Measurements from ENCODE around the gene NAV3.

Gene NAV3

DNA sequence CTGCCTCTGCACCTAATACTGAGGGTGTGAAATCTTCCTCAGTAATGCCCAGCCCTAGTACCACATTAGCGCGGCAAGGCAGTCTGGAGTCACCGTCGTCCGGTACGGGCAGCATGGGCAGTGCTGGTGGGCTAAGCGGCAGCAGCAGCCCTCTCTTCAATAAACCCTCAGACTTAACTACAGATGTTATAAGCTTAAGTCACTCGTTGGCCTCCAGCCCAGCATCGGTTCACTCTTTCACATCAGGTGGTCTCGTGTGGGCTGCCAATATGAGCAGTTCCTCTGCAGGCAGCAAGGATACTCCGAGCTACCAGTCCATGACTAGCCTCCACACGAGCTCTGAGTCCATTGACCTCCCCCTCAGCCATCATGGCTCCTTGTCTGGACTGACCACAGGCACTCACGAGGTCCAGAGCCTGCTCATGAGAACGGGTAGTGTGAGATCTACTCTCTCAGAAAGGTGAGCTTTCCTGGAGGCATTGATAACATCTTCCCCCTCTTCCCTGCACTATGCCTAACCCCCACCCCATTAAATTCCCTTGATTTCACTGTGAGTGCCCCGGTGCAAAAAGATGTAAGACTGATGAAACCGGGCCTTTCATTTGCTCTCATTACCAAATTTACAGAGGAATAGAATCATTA, 291.4 kb downstream of the NAV3 start:
- no peak for DNase-seq

DNA sequence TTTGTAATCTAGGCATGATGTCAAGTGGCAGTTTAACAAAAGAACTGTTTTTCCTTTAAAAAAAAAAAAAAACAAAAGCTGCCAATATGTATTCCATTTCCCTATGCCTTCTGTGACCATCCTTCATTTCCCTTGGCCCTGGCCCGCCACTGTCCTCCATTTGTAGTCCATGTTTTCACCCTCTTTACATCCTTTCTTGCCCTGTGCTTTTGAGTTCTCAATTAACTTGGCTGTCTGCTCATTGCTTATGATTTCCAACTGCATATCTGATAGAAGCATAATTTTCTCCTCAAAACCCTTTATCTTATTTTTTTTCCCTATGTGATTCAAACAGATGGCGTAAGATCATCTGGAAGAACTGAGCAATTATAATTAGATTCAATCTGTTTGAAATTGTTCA, 297.5 kb downstream of the NAV3 start:
- DNase-seq = no peak

DNA sequence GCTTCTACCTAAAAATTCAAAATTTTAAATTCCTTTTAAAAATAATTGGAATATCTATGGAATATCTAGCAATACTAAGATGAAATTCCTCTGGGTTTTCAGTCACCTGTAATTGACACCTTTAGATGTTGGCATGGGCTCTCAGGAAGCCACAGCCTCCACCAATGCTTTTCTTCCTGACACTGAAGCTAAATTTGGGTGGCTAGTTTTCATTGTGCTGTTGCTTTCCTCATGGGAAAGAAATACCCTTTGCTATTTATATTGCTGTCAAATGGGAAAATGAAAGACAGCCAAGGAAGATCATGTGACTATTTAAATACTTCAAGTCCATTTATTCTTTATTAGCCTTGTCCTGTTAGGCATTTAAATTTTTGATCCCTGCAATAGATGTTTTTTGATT, 313.0 kb downstream of the NAV3 start:
- DNase-seq = no peak

DNA sequence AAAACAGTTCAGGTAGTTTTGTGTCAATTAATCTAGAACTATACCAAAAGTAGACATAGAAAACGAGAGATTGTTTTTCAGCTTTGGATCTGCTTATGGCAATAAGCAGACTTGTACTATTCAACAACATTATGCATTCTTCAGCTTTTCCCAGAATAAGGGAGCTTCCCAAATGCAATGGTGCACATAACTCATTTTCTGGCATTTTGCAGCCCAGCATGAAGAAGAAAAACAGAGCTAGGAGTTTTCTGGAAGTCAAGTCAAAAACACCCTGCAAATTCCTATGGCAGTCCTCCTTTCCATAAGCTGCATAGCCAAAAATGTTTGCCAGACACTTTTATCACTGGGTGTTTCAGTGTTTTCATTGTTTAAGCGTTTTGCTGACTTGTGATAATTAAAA, 314.7 kb downstream of the NAV3 start:
- no peak for DNase-seq

DNA sequence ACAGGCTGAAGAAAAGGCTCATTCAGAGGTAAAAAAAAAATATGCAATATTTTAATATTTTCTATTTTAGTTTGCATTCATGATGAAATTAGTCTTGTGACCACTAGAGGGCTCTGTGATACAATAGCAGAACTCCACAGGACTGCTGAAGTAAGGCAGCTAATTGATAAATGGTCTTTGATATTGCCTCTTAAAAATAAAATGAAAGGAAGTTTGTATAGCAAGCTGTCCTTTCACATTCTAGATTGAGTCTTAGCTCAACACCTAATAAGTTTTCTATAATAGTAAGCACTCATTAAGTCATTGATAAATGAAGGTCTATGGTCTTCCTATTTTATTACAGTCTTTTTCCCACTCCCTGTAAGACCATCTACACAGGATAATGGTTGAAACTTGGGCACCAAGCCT, 315.7 kb downstream of the NAV3 start:
- DNase-seq = peak in 1 of 2 experiments; percentile 35

DNA sequence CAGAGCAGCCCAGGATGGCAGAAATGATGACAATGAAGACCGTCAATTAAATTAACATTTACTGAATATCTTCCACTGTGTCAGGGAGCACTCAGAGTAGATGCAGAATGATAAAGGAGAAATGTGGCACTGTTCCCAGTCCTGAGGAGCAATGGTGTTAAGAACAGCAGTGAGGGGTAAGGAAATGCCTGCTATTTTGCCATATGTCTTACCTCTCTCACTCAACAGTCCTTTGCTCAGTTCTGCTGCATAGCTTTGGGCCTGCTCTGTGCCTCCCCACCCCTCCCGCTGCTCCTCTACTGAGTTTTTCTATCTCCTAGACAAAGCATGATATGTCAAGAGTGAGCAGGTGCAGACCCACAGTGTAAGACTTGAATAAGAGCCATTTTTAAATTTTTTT, 318.8 kb downstream of the NAV3 start:
- no peak for DNase-seq

DNA sequence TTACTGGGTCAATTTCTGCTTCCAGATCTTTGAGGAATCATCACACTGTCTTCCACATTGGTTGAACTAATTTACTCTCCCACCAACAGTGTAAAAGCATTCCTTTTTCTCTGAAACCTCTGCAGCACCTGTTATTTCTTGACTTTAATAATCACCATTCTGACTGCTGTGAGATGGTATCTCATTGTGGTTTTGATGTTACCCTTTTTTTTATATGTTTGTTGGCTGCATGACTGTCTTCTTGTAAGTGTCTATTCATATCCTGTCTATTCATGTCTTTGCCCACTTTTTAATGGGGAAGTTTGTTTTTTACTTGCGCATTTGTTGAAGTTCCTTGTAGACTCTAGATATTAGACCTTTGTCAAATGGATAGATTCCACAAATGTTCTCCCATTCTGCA, 324.9 kb downstream of the NAV3 start:
- no peak for DNase-seq

DNA sequence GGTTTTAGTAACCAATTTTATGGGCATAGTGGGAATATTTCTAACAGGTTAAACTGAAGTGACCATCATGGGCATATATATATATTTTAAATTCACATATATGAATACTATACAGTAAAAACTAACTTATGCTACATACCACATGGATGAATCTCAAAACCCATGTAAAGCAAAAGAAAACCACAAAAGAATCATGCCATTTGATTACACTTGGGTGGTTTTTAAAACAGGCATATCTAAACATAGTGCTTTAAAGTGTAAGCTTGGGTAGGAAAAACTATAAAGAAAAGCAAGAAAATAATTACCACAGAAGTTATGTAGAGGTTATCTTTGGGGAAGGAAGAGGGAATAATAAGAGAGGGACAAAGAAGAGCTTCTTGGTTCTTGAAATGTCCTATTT, 326.1 kb downstream of the NAV3 start:
- no peak for DNase-seq

DNA sequence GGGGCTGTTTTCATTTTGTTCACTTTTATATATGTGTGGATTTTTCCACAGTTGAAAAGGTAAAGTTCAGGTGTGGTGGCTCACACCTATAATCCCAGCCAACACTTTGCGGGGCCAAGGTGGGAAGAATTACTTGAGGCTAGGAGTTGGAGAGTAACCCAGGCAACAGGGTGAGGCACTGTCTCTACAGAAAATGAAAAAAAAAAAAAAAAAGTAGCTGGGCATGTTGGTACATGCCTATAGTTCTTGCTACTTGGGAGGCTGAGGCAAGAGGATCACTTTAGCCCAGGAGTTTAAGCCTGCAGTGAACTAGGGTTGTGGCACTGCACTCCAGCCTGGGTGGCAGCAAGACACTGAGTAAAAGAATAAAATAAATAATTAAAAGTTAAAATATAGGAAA, 326.5 kb downstream of the NAV3 start:
- no peak for DNase-seq

DNA sequence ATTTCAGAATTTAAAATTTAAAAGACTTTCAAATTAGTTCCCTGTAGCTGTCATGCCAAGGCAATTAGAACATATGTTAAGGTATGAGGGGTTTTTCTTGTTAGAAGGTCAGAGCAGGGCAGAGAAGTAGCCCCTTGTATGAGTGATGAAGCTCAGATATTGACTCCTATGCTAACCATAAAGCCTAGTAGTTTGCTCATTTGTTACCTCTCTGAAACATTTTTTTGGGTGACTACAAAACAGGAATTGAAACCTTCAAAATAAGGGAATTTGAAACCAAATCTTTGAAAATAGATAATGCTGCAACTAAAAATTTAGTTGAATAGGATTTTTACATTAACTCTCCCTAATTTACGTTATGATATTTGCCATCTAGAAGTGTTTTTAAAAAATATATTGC, 333.5 kb downstream of the NAV3 start:
- DNase-seq = no peak

DNA sequence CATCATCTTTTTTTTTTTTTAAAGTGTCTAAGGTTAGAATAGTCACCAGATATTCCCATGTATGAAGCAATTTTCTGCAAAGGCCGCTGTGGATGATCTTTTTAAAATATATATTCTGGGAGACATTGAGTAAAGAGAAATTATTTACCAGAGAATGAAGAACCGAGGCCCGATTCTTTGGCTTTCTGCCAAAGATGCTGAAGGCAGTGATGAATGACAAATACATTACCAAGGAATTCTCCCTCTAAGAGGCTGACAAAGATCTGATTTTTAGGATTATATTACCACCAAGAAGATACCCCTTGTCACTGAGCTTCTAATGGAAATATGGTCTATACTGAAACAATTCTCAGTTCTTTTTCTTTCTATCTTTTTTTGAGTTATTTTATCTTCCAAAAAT, 336.8 kb downstream of the NAV3 start:
- DNase-seq = no peak

DNA sequence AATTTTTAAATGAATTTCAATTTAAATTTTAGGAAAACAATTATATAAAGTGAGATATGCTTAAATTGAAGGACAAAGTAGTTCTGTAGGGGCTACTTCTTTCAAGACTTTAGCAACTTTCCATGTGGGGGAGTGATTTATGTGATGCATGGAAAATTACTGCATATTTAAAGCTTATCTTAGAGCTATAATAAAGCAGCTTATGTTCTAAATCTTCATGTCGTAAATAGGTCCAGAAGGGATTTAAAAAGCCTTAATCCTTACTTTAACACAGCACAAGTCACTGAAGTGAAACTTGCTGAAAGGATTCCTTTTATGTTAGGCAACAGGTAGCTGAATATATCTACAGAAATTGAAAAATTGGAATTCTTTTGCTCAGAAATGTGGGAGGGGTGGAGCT, 340.4 kb downstream of the NAV3 start:
- DNase-seq = no peak

DNA sequence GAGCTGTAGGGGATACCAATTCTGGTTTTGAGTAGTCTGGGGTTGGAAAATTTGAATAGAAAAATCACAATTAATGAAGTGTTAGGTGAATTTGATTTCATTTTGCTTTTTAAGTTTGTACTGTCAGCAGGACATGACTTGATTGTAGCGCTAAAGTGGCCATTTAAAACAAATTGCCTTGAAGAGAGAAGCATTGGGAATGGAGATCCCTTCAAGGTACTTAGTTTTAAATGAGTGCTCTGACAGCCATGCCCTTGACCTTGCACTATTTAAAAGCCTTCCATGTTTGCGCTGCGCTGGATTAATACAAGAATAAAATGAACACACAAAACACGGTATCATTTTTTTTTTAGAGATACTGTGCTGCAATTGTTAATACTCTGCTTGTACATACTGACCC, 345.9 kb downstream of the NAV3 start:
- no peak for DNase-seq

DNA sequence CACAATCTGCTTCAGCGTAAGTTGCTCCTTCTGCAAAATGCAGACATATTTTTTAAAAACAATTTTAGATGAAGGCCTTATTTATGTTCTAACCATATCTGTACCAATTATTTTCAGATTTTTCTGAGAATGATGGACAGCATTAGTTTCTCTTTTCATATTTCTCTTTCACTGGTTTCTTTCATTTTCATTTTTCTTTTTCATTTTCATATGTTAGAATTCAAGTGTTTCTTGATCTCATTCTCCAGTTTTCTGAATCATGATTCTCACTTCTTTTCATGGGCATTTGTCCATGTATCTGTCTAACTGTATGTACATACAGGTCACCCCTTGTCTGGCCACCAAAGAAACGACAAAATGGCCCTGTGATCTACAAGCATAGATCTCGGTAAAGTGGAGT, 346.6 kb downstream of the NAV3 start:
- DNase-seq = no peak

DNA sequence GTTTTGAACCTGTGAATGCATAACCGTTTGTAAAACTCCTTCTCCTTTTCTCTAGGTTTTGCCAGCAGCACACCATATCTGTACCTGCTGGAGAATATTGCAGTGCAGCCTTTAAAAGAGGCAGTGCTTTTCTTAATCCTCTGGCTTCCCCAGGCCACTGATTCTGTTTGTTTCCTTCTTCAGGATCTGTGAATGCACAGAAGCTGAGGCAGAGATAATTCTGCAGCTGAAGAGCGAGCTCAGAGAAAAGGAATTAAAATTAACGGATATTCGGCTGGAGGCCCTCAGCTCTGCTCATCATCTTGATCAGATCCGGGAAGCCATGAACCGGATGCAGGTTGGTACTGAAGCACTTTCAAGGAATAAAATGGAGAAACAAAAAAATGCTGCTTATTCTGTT, 348.7 kb downstream of the NAV3 start:
- no peak for DNase-seq

DNA sequence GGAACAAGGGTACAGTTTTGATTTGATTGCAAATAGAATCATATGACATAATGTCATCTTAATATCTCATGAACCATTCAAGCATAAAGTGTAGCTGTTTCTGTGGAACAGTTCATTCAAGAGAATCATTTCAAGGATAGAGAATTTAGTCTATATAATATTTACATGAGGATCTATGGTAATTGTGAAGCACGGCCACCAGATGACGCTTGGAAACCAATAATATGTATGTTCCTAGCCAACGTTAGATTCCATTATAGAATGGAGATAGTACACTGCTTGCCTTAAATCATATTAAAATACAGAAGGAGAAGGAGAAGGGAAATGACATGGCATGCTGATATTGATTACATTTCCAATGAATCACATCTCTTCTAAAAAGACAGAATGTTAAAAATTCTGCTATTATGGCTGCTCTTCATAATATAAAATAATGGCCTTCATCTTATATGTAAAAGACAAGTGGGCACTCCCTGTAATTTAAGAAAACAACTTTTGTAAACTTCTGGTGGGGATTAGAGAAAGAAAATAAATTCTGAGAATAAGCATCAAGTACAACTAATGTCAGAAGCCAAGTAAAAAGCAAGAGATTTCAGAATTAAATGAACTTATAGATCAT, 351.0 kb downstream of the NAV3 start:
- no peak for DNase-seq

DNA sequence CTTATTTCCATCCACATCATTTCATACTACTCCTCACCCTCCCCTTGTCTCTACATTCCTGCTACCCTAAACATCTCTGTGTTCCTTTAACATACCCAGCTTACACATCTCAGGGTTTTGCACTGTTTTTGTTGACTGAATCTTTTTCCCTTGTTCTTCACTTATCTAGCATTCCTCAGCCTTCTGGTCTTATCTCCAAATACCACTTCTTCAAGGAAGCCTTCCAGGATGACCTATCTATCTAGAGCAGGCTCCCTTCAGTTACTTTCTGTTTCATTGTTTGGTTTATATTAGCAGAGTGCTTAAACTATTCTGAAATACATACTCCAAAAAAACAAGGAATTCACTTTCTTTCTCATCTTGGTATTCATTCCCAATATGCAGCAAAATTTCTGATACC, 353.1 kb downstream of the NAV3 start:
- DNase-seq = peak in 1 of 2 experiments; percentile 4

DNA sequence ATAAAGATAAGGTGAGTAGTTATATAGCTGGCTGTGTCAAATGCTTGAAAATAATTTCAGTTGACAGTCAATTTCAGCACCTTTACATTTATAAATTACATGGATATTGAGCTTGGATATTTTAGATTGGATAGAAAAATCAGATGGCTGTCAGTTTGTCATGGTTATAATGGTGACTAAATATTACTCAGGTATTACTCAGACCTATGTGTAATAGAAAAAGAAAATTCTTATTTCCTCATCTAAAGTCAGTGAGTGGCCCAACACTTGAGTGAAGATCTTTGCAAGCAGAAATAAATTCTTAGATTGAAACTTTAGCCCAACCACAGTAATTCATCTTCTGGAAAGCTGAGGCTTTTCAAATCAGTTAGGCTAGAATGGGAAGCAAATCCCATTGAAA, 354.4 kb downstream of the NAV3 start:
- DNase-seq = peak in 1 of 2 experiments; percentile 6

DNA sequence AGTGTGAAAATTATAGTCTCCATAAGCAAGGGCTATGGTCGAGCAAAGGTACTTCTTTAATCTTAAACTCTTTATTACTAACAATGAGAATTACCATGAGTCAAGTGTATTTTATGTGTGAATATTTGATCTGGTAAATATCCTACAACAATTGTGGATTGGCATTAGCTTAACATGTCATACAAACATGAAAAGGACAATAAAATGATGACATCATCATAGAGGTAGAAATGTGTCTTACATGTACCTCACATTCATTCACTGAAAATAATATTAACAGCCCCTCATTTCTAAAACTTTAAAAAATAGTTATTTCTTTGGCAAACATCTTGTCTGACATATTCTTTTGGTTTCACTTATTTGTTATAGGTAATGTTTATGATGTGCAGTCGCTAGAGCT, 355.0 kb downstream of the NAV3 start:
- DNase-seq = no peak

DNA sequence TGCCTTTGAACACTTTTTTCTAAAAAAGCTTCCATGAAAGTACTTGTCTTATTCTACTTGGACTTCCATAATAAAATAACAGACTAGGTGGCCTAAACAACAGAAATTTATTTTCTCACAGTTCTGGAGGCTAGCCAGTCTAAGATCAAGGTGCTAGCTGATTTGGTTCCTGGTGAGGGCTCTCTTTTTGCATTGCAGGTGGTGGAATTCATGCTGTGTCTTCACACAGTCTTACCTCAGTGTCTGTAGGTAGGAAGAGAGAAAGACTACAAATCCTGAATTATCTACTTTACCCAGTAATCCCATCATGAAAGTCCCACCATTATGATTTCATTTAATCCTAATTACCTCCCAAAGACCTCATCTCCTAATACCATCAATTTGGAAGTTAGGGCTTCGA, 356.0 kb downstream of the NAV3 start:
- DNase-seq = no peak

DNA sequence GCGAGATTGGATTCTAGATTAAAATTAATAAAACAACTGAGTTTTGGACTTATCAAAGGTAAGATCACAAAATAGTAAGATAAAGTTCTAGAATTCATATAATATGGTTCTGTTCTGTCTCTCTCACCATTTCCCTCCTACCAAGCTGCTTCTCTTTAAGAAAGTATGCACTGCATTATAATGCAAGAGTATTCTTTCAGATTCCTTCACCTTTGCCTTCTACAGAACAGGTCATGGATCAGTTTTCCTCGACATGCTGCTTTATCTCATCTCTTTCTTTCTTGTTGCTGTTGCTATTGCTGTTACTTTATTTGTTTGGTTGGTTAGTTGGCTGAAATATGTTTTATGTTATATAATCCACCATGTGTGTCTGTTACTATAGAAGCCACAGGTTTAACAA, 357.0 kb downstream of the NAV3 start:
- DNase-seq = no peak

DNA sequence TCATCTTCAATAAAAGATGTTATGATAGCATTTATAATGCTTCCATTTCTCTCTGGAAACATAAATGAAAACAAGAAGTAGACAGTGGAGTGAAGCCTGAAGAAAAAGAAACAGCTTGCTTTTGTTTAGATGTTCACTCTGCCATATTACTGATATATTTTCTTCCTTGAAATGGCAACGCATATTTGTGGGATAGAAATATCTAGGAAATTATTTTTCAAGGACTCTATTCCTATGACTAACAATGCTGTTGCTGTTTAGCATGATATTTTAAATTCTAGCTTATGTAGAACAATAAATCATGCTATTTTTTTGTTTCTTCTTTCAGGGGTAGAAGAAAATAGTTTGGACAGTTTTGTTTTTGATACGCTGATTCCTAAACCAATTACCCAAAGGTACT, 359.0 kb downstream of the NAV3 start:
- DNase-seq = no peak

DNA sequence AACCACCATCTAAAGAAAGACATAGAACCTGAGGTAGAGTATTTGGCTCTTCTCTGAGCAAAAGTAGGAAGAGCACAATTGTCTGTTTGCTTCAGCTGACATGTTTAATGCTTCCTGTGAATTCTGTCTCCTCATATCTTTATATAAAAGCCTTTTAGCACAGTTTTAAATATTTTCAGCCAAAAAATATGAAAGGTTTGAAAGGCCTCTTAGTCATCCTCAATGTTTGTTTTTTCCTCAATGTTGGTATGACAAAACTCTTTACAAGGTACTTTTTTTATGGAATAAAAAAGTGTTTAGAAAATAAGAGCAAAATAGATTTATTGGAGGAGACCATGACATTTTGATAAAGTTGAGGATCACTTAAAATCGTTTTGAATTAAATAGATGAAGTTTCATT, 360.9 kb downstream of the NAV3 start:
- no peak for DNase-seq

DNA sequence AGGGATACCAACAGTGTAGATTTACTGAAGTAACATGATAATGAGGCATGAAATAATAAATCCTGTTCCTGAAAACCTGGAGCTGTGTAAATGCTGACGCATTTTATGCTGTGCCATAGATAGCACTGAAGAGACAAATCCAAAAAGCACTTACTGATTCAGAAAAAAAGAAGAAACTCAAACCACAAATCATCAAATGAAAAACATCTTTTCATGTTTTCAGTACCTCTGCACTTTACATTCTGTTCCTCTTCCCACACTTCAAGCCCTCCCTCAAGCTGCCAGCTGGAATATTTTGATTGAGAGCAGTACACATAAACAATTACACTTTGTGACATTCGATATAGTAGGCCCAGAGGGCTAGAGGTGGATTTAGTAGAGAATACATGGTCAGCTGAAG, 362.3 kb downstream of the NAV3 start:
- DNase-seq = no peak

DNA sequence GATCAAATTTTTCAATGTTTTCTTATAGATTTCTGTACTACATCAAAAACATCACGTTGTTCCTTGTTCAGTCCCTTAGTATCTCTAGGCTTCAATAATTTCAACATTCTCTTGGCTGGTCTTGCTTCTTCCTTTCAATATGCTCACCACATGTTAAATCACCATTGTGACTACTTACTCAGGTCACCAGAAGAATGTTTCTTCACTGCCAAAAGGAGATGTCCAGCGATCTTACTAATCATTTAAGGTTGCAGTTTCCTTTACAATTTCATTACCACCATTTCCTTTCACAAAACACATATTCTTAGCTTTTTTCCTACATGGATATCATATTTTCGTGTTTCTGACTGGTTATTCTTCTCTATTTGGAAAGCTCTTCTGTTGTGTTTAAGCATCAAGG, 363.8 kb downstream of the NAV3 start:
- peak in 1 of 2 experiments; percentile 28 for DNase-seq

Data from SW 1271 (cell line).